ES-I3 (cell line): ENCODE results near the gene QSOX2.

Experiments used
- H3K36me3 ChIP-seq: 2 replicates; pipeline ENCODE4 v1.6.1; 2013; ENCODE audit warnings: mild to moderate bottlenecking, low read length, control low read depth, moderate library complexity; ENCODE audit not compliant: insufficient read depth
- H3K4me1 ChIP-seq: 2 replicates; pipeline ENCODE4 v1.6.1; 2013; ENCODE audit warnings: mild to moderate bottlenecking, control low read depth, low read length; ENCODE audit not compliant: insufficient read depth
- H3K9ac ChIP-seq: 2 replicates; pipeline ENCODE4 v1.6.1; 2013; ENCODE audit warnings: low read depth, mild to moderate bottlenecking, low read length, moderate library complexity
- H3K9me3 ChIP-seq: 2 replicates; pipeline ENCODE4 v1.6.1; 2013; ENCODE audit warnings: mild to moderate bottlenecking, low read length, moderate library complexity; ENCODE audit not compliant: control insufficient read depth, insufficient read depth

QSOX2 gene

DNA sequence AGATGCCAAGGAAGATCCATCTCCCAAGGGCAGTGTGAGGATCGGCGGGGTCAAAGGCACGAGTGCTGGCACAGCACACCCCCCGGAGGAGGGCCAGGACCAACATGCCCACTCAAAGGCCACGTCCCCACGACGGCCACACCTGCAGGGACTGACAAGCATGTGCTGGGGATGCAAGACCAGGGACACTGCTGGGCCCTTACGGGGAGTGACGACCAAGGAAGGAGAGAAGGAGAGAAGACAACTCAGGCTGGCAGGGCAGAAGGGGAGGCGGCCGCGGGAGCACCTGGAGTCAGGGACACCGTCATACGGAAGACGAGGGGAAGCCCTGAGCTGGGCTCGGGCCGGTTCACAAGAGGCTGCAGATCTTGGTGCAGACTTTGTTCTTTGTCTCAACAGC, 10.4 kb downstream of the QSOX2 start:
- Histone ChIP-seq H3K36me3 (no peaks in the 10 kb centered on the region), H3K9me3 (no peaks in the 10 kb centered on the region), H3K4me1 (0 out of 2 replicates have a peak, but pooled peaks cover 4% of the 10 kb centered on the region), H3K9ac (no peak overlapping the region)

- H3K36me3 ChIP-seq, result no peaks in the 10 kb centered on the region
- no peaks in the 10 kb centered on the region for H3K9me3 ChIP-seq
- no peak overlapping the region for H3K9ac ChIP-seq
- 0 out of 2 replicates have a peak, but pooled peaks cover 4% of the 10 kb centered on the region for H3K4me1 ChIP-seq
Measured at GRCh38 chr9:136234597-136234996, 11.0 kb downstream of the QSOX2 start.

DNA sequence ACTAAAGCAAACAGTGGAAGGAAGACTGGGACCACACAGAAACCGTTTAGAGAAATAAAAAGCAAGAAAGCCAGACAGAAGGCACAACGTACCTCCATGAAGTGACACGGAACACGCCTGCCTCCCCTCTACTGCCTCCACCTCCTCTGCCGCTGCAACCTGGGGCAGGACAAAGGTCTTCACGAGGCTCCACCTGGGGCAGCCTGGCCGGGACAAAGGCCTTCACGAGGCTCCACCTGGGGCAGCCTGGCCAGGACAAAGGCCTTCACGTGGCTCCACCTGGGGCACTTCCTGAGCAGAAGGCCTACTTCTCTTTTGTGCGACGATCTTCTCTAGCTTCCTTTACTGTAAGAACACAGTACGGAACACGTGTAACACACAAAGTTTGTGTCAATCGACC, 11.7 kb downstream of the QSOX2 start:
- Histone ChIP-seq H3K9me3 (no peaks in the 10 kb centered on the region), H3K4me1 (peaks cover 4% of the 10 kb centered on the region; the same call in 1 of the 2 replicates), H3K9ac (no peak overlapping the region), H3K36me3 (no peaks in the 10 kb centered on the region)

GRCh38 chr9:136233411-136233810, 12.2 kb downstream of the QSOX2 start:
- no peak overlapping the region for H3K9ac ChIP-seq
- H3K4me1 ChIP-seq, result peaks cover 4% of the 10 kb centered on the region; the same call in 1 of the 2 replicates
- H3K36me3 ChIP-seq, result no peaks in the 10 kb centered on the region
- H3K9me3 ChIP-seq, result no peaks in the 10 kb centered on the region

DNA sequence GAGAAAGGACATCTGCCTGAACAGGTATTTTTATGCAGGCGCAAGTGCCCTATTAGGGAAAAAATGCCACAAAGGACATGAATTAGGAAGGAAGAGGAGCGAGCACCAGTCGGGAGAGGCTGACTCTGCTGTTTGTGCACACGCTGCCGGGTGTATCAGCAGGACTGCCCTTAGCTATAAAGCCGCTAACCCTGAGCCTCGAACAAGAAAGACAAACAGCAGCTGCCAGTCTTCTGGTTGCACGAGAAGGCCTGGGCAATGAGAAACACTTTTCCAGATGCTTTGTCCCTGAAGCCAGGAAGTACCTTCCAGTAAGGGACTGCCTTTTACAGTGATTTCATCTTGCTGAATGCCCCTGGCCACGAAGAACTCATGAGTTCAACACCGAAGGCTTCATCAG, 12.6 kb downstream of the QSOX2 start:
- H3K36me3 ChIP-seq, result no peaks in the 10 kb centered on the region
- no peaks in the 10 kb centered on the region for H3K9me3 ChIP-seq
- H3K4me1 ChIP-seq, result peaks cover 4% of the 10 kb centered on the region; the same call in 1 of the 2 replicates
- no peak overlapping the region for H3K9ac ChIP-seq

DNA sequence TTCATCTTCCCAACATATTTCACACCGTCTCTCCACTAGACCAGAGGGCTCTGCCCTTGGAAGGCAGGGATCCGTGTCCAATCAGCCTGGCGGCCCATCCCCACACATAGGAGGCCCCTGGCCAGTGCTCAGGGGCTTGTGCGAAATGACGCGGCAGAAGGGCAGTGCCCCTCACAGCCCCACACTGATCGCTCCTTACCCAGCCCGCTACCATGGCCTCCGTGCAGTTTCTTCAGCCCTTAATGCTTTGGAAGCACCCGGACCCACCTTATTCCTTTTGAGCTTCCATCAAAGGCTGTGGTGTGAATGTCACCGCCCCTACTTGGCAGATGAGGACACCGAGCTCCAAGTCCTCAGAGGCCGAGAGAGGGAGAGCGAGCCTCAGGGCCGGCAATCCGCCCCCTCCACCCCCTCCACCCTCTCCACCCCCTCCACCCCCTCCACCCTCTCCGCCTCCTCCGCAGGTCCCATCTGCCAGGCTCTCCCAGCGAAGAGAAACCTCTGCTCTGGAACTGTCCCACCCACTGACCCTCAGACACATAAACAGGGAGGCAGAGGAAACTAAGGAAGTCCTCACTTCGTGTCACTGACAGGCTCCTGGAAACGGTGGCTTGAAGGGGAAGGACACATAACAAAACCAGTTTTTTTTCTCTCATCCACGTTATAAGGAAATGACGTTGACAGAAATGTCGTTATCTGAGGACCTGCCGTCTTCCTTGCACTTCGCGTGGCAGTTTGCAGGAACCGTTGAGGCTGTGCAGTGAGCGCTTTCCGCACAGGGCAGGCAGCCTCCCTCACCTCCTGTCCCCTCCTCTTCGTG, 13.9 kb downstream of the QSOX2 start:
- H3K9ac ChIP-seq, result no peak overlapping the region
- H3K4me1 ChIP-seq, result peaks cover 4% of the 10 kb centered on the region; the same call in 1 of the 2 replicates
- no peaks in the 10 kb centered on the region for H3K36me3 ChIP-seq

GRCh38 chr9:136230773-136231172, 14.8 kb downstream of the QSOX2 start:
- H3K9me3 ChIP-seq, result no peaks in the 10 kb centered on the region
- no peak overlapping the region for H3K9ac ChIP-seq
- H3K4me1 ChIP-seq, result peaks cover 4% of the 10 kb centered on the region; the same call in 1 of the 2 replicates
- no peaks in the 10 kb centered on the region for H3K36me3 ChIP-seq

More for the DNA sequence above, 13.9 kb downstream of the QSOX2 start:
- H3K9me3 ChIP-seq, result no peaks in the 10 kb centered on the region

GRCh38 chr9:136230365-136230764, 15.2 kb downstream of the QSOX2 start:
- no peak overlapping the region for H3K9ac ChIP-seq
- no peaks in the 10 kb centered on the region for H3K36me3 ChIP-seq
- no peaks in the 10 kb centered on the region for H3K9me3 ChIP-seq
- peaks cover 4% of the 10 kb centered on the region; the same call in 1 of the 2 replicates for H3K4me1 ChIP-seq

- peaks cover 4% of the 10 kb centered on the region; the same call in 1 of the 2 replicates for H3K4me1 ChIP-seq
- no peaks in the 10 kb centered on the region for H3K9me3 ChIP-seq
- no peaks in the 10 kb centered on the region for H3K36me3 ChIP-seq
- H3K9ac ChIP-seq, result no peak overlapping the region
Measured at GRCh38 chr9:136229096-136230065, 16.2 kb downstream of the QSOX2 start.

- no peaks in the 10 kb centered on the region for H3K9me3 ChIP-seq
- H3K4me1 ChIP-seq, result peaks cover 4% of the 10 kb centered on the region; the same call in 1 of the 2 replicates
- H3K36me3 ChIP-seq, result no peaks in the 10 kb centered on the region
- H3K9ac ChIP-seq, result no peak overlapping the region
Measured at GRCh38 chr9:136228107-136228875, 17.3 kb downstream of the QSOX2 start.

DNA sequence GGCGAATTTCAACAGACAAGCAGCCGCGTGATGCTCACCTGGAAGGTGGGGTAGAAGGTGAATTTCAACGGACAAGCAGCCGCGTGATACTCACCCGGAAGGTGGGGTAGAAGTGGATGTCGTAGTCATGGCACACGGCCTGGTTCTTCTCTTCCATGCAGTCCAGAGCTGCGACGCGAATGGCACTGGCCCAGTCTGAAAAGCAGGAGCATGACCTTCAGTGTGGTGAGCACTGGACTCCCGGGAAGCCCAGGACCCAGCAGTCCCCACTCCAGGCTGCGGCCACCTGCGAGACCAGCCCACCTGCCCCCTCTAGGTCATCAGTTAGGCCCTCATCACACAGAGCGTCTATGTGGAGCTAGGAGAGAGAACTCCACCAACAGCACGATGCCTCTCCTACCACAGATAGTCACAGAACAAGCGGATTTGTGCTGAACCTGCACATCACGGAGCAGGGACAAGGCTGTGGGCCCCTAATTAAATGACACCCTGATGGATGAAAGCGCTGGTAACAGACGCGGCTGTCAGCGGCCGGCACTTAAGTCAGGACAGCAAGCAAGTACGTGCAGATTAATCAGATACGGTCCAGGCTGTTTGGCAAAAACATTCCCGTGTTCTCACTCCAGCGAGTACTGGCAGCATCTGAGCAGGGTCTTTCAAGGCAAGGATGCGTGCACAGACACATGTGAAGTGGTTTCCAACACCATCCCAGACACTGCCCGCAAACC, 18.8 kb downstream of the QSOX2 start:
- no peak overlapping the region for H3K9ac ChIP-seq
- H3K36me3 ChIP-seq, result no peaks in the 10 kb centered on the region
- no peaks in the 10 kb centered on the region for H3K9me3 ChIP-seq
- peaks cover under 1% of the 10 kb centered on the region; the same call in 1 of the 2 replicates for H3K4me1 ChIP-seq

DNA sequence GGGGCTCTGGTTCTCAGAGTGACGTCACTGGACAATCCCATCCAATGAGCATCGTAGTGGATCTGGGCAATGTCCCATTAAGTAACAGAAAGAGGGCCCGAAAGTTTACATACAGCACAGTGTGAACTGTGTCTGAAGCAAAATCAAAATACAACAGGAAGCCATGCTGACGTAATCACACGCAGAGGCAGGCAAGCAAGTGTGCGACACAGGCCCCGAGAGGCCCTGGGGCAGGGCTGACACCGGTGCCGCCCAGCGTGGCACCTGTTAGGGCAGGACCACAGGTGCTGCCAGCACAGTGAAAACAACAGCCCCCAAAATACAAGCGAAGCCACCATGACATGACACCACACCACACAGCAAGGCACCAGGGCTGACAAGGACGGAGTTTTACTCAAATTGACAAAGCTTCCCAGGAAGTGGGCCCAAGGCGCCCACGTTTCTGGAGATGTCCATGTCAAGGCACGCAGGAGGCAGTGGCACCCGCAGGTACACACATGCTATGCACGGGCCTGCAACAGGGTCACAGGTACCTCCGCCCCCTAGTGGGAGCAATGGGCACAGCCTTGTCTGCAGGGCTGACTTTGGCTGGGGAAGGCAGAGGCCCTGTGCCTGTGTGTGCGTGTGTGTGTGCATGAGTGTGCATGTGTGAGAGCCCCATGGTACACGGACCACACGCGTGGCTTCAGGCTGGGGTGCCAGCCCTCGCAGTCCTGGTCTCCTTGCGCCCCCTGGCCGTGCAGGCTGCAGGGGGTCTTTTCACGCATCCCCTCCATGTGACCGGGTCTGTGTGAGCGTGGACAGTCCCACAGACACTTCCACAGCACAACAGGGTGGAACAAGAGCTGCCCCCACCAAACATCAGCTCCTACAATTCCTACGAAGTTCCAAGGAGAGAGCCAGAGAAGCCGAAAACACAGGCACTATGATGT, 19.6 kb downstream of the QSOX2 start:
- Histone ChIP-seq H3K36me3 (no peaks in the 10 kb centered on the region), H3K9me3 (no peaks in the 10 kb centered on the region), H3K4me1 (no peaks in the 10 kb centered on the region; the same call in 1 of the 2 replicates), H3K9ac (no peak overlapping the region)
